Measurements from ENCODE around the gene HNRNPF.
"Not testable (repeated sequence)": the region's sequence is repeated elsewhere in the genome, so short reads cannot be mapped to it uniquely, and the experiment has no call there.

DNA sequence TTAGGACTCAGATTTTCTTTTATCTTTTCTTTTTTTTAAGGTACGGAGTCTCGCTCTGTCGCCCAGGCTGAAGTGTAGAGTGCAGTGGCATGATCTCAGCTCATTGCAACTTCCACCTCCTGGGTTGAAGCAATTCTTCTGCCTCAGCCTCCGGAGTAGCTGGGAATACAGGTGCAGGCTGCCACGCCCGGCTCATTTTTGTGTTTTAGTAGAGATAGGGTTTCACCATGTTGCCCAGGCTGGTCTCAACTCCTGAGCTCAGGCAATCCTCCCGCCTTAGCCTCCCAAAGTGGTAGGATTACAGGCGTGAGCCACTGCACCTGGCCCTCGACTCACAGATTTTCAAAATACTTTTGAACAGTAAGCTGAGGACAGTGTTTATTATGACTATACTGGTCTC lies 45.0 kb upstream of the HNRNPF start:
- TF ChIP-seq, protein P1, sequence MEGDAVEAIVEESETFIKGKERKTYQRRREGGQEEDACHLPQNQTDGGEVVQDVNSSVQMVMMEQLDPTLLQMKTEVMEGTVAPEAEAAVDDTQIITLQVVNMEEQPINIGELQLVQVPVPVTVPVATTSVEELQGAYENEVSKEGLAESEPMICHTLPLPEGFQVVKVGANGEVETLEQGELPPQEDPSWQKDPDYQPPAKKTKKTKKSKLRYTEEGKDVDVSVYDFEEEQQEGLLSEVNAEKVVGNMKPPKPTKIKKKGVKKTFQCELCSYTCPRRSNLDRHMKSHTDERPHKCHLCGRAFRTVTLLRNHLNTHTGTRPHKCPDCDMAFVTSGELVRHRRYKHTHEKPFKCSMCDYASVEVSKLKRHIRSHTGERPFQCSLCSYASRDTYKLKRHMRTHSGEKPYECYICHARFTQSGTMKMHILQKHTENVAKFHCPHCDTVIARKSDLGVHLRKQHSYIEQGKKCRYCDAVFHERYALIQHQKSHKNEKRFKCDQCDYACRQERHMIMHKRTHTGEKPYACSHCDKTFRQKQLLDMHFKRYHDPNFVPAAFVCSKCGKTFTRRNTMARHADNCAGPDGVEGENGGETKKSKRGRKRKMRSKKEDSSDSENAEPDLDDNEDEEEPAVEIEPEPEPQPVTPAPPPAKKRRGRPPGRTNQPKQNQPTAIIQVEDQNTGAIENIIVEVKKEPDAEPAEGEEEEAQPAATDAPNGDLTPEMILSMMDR (IDR thresholded peaks at IDR 0.05): not testable (repeated sequence)
- not testable (repeated sequence) for TF ChIP-seq POLR2A (IDR thresholded peaks at IDR 0.05)
